B cell (primary cell): ENCODE results near the gene ITGB1. TPM values are rescaled to one million over a fixed set of nuclear protein-coding genes. Genes with fewer than 3 reads are reported as not detected.

Source experiments
- ATAC-seq: fragments of 200-7000 bp; cut with Tn5 transposase; one replicate; pipeline ENCODE4 v1.10.0; 2021; ENCODE audit warnings: low read depth, mild to moderate bottlenecking, moderate number of reproducible peaks, moderate library complexity
- CTCF ChIA-PET: fragments of 350-600 bp; sonication (Branson Sonifier 250); formaldehyde crosslinking; loops from one replicate; lab custom pipeline; 2021; ENCODE audit warnings: antibody characterized with exemption, inconsistent platforms; lab: Charles Lee
- POLR2A ChIA-PET: fragments of 350-600 bp; sonication (Branson Sonifier 250); formaldehyde crosslinking; loops from one replicate; lab custom pipeline; 2021; ENCODE audit warnings: antibody characterized with exemption; lab: Charles Lee
- DNase-seq: peaks from one replicate; pipeline ENCODE4 v3.0.0; 2013
- H2AFZ ChIP-seq: 2 replicates; pipeline ENCODE4 v1.6.1; 2012; ENCODE audit warnings: mild to moderate bottlenecking, low read depth, low read length; ENCODE audit not compliant: insufficient read depth, poor library complexity, severe bottlenecking
- H3K27ac ChIP-seq, 2 donors: 1 replicate in 1 of 2; 2 replicates in 1 of 2; pipeline ENCODE4 v1.5.1; 2012 to 2013; ENCODE audit warnings: low read length in 2 of 2, mild to moderate bottlenecking in 2 of 2, moderate library complexity in 1 of 2
- H3K27me3 ChIP-seq, 4 experiments: fragments of 200-600 bp in 1 of 4; sonication (generic) in 1 of 4; replicated peaks in 1 of 4; 1 replicate in 2 of 4; 2 replicates in 2 of 4; pipeline versions ENCODE4 v1.6.1 to v1.7.0; 2013 to 2016; ENCODE audit warnings: low read length in 3 of 4, mild to moderate bottlenecking in 2 of 4, mixed read lengths in 1 of 4, moderate library complexity in 1 of 4; ENCODE audit not compliant: insufficient read depth in 4 of 4, control insufficient read depth in 3 of 4; ENCODE audit errors: control extremely low read depth in 1 of 4
- H3K36me3 ChIP-seq, 2 experiments: replicated peaks in 1 of 2; 1 replicate in 1 of 2; 2 replicates in 1 of 2; pipeline versions ENCODE4 v1.6.1 to v1.7.1; 2013; ENCODE audit warnings: low read length in 1 of 2; ENCODE audit not compliant: insufficient read depth in 2 of 2, control insufficient read depth in 1 of 2; ENCODE audit errors: control extremely low read depth in 1 of 2, extremely low read depth in 1 of 2
- H3K4me1 ChIP-seq, 2 donors: fragments of 200-600 bp in 1 of 2; sonication (generic) in 1 of 2; 1 replicate in 1 of 2; 2 replicates in 1 of 2; pipeline versions ENCODE4 v1.5.1 to v1.6.1; 2013 to 2017; ENCODE audit warnings: low read length in 2 of 2; ENCODE audit not compliant: control insufficient read depth in 2 of 2, insufficient read depth in 2 of 2
- H3K4me2 ChIP-seq: replicated peaks from 2 replicates; pipeline ENCODE3; 2012; ENCODE audit warnings: mild to moderate bottlenecking, low read depth, low read length; ENCODE audit not compliant: poor library complexity, severe bottlenecking
- H3K4me3 ChIP-seq, 5 experiments: fragments of 200-600 bp in 1 of 5; sonication (generic) in 1 of 5; 1 replicate in 3 of 5; 2 replicates in 2 of 5; pipeline versions ENCODE4 v1.5.1 to v1.7.0; 2011 to 2016; ENCODE audit warnings: low read length in 4 of 5, mild to moderate bottlenecking in 4 of 5, low read depth in 2 of 5, control low read depth in 1 of 5, moderate library complexity in 1 of 5; ENCODE audit not compliant: insufficient read depth in 1 of 5; ENCODE audit errors: control extremely low read depth in 1 of 5, extremely low read depth in 1 of 5
- H3K79me2 ChIP-seq: fragments of 200-600 bp; sonication (generic); one replicate; pipeline ENCODE4 v1.6.0; 2016; ENCODE audit warnings: low read length; ENCODE audit not compliant: control insufficient read depth, insufficient read depth
- H3K9ac ChIP-seq: fragments of 200-600 bp; sonication (generic); 2 replicates; pipeline ENCODE4 v1.6.1; 2017; ENCODE audit warnings: mild to moderate bottlenecking, low read length, moderate library complexity
- H3K9me3 ChIP-seq, 3 donors: one replicate each; pipeline versions ENCODE4 v1.6.1 to v1.7.1; 2013; ENCODE audit warnings: low read length in 2 of 3; ENCODE audit not compliant: control insufficient read depth in 2 of 3, insufficient read depth in 1 of 3; ENCODE audit errors: control extremely low read depth in 1 of 3
- H4K20me1 ChIP-seq: 2 replicates; pipeline ENCODE4 v1.6.0; 2012; ENCODE audit warnings: mild to moderate bottlenecking, low read length; ENCODE audit not compliant: insufficient read depth, control insufficient read depth, poor library complexity, severe bottlenecking
- H3K27ac Mint-ChIP-seq: one replicate; pipeline ENCODE4 v1.8.0; 2021; ENCODE audit warnings: mixed read lengths
- H3K27me3 Mint-ChIP-seq: one replicate; pipeline ENCODE4 v1.8.0; 2021; ENCODE audit warnings: mixed read lengths
- H3K4me1 Mint-ChIP-seq: one replicate; pipeline ENCODE4 v1.8.0; 2021; ENCODE audit warnings: mixed read lengths
- H3K4me3 Mint-ChIP-seq: one replicate; pipeline ENCODE4 v1.8.0; 2021; ENCODE audit warnings: mixed read lengths
- H3K9me3 Mint-ChIP-seq: one replicate; pipeline ENCODE4 v1.8.0; 2022; ENCODE audit warnings: mixed read lengths; ENCODE audit not compliant: insufficient read depth
- EZH2 ChIP-seq: IDR thresholded peaks from 2 replicates; pipeline ENCODE4 v1.6.1; 2012; ENCODE audit warnings: borderline replicate concordance, low read depth, mild to moderate bottlenecking, moderate library complexity, low read length; ENCODE audit not compliant: insufficient read depth, poor library complexity, severe bottlenecking
- WGBS: methylation state at CpG from one replicate; pipeline ENCODE4 v1.1.5; 2013; ENCODE audit warnings: missing lambda C conversion rate; ENCODE audit not compliant: insufficient coverage; 5-methylcytosine and 5-hydroxymethylcytosine counted together
- intact Hi-C: fragments of 100-400 bp; cut with micrococcal nuclease; formaldehyde crosslinking; loops from one replicate; pipeline ENCODE4 v1.10.0; 2022
- polyA plus RNA-seq: library from polyadenylated mRNA; depleted of rRNA; stranded (reverse); fragments of >200 nt; gene quantifications from 2 replicates; pipeline ENCODE4 v1.2.3, GENCODE V29; 2012
- total RNA-seq, 2 donors: library from RNA; stranded (reverse); fragments of 120-200 nt in 1 of 2; gene quantifications; 1 replicate in 1 of 2; 2 replicates in 1 of 2; pipeline versions ENCODE4 v1.2.3 to v1.2.4, GENCODE V29; 2013 to 2022
- TF ChIP-seq, protein P1 (sequence below): fragments of 200-600 bp; IDR thresholded peaks from one replicate; pipeline ENCODE4 v1.8.0; 2022; ENCODE audit warnings: antibody characterized with exemption, mild to moderate bottlenecking

ITGB1 gene
- total and polyA plus RNA-seq, 2 donors (not counting 1 experiment from before 2014, with no cell fraction given): 30.8 to 128 TPM

DNA sequence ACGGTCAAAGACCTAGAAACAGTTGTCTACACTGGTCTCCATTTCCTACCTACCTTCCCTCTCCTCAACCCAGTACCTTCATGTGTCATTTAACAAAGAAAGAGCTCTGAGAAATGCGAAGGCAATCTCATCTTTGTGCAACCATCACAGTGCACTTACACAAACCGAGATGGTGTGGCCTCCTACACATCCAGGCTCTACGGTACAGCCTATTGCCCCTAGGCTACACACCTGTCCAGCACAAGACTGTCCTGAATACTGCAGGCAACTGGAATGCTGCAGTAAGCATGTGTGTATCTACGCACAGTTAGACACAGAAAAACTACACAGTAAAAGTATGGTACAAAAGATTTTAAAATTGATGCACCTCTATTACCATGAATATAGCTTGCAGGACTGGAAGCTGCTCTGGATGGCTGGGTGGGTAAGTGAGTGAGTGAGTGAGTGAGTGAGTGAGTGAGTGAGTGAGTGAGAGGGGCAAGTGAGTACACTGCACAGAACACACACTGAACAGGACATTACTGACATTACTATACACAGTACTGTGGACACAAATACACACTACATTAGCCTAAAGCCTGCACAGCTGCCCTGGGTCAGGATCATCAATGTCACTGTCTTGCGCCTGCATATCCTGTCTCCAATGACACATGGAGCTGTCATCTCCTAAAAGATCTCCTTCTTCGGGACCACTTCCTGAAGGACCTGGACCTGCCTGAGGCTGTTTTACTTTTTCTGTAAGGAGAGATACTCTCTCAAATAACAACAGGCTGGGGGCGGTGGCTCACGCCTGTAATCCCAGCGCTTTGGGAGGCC lies 18.5 kb downstream of the ITGB1 start:
- intact Hi-C loops: loop anchor here (5.0 to 10.0 kb wide), 2 partner anchors 193 to 215 kb away; no protein-coding TSS in a partner anchor
- DNase-seq (no peak), ATAC-seq (no peak)
- Histone ChIP-seq H4K20me1 (peaks cover 17% of the 10 kb centered on the region), H3K27ac (no peak overlapping the region), H3K9ac (no peak overlapping the region), H3K27me3 (no peaks in the 10 kb centered on the region), H3K79me2 (peaks cover 74% of the 10 kb centered on the region), H3K4me1 (peaks cover 40 to 46% of the 10 kb centered on the region in 2 donors), H3K4me3 (no peak overlapping the region), H3K4me2 (no peak overlapping the region), H3K9me3 (peaks cover 0 to 2% (median 0%) of the 10 kb centered on the region in 3 donors), H2AFZ (no peak overlapping the region), H3K36me3 (peaks cover 4 to 10% of the 10 kb centered on the region in 2 experiments)
- Mint-ChIP-seq H3K4me3 (no peak overlapping the region), H3K27me3 (no peaks in the 10 kb centered on the region), H3K4me1 (peaks cover 60% of the 10 kb centered on the region), H3K27ac (peak overlapping the region; percentile 34), H3K9me3 (no peaks in the 10 kb centered on the region)
- TF ChIP-seq EZH2: no peak
- TF ChIP-seq, protein P1, sequence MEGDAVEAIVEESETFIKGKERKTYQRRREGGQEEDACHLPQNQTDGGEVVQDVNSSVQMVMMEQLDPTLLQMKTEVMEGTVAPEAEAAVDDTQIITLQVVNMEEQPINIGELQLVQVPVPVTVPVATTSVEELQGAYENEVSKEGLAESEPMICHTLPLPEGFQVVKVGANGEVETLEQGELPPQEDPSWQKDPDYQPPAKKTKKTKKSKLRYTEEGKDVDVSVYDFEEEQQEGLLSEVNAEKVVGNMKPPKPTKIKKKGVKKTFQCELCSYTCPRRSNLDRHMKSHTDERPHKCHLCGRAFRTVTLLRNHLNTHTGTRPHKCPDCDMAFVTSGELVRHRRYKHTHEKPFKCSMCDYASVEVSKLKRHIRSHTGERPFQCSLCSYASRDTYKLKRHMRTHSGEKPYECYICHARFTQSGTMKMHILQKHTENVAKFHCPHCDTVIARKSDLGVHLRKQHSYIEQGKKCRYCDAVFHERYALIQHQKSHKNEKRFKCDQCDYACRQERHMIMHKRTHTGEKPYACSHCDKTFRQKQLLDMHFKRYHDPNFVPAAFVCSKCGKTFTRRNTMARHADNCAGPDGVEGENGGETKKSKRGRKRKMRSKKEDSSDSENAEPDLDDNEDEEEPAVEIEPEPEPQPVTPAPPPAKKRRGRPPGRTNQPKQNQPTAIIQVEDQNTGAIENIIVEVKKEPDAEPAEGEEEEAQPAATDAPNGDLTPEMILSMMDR: no peak
- CTCF ChIA-PET: interaction anchor here (2.0 kb wide), 1 partner anchor 69 kb away, joined by 8 read pairs; no protein-coding TSS in a partner anchor
- 89% methylated on average over 5 of the region's 10 CpGs for WGBS
- POLR2A ChIA-PET: no interaction called here
